ENCODE results near the gene RMDN2.

DNA sequence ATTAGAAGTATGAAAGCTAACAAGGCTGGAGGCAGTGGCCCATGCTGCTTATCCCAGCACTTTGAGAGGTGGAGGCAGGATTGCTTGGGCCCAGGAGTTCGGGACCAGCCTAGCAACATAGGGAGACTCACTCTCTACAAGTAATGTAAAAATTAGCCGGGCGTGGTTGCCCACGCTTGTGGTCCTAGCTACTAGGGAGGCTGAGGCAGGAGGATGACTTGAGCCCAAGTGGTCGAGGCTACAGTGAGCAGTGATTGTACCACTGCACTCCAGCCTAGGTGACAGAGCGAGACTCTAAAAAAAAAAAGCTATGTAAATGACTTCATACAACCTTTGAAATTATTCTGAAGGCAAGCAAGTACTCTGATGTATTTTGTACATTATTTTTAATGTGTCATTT, 1.5 kb downstream of the RMDN2 start:
- no peak for TF ChIP-seq ZNF133 (tag by site-specific recombination; IDR thresholded peaks at IDR 0.05)
- no peak for TF ChIP-seq ZNF146 (tag by site-specific recombination; IDR thresholded peaks at IDR 0.05)
- TF ChIP-seq ZNF184 (tag by site-specific recombination; IDR thresholded peaks at IDR 0.05) = no peak
- no peak for TF ChIP-seq TCF7L2 (IDR thresholded peaks at IDR 0.05; ENCODE audit: borderline replicate concordance, low read depth, low read length)
- no peak for TF ChIP-seq ZNF274 (IDR thresholded peaks at IDR 0.05; ENCODE audit: low read length)
- TF ChIP-seq ZNF274 (tag by site-specific recombination; IDR thresholded peaks at IDR 0.05; ENCODE audit: borderline replicate concordance) = no peak
- TF ChIP-seq, protein P1, sequence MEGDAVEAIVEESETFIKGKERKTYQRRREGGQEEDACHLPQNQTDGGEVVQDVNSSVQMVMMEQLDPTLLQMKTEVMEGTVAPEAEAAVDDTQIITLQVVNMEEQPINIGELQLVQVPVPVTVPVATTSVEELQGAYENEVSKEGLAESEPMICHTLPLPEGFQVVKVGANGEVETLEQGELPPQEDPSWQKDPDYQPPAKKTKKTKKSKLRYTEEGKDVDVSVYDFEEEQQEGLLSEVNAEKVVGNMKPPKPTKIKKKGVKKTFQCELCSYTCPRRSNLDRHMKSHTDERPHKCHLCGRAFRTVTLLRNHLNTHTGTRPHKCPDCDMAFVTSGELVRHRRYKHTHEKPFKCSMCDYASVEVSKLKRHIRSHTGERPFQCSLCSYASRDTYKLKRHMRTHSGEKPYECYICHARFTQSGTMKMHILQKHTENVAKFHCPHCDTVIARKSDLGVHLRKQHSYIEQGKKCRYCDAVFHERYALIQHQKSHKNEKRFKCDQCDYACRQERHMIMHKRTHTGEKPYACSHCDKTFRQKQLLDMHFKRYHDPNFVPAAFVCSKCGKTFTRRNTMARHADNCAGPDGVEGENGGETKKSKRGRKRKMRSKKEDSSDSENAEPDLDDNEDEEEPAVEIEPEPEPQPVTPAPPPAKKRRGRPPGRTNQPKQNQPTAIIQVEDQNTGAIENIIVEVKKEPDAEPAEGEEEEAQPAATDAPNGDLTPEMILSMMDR (tag by site-specific recombination; IDR thresholded peaks at IDR 0.05) = no peak
- TF ChIP-seq ZNF121 (tag by site-specific recombination; IDR thresholded peaks at IDR 0.05) = no peak
- no peak for TF ChIP-seq ZNF561 (tag by site-specific recombination; IDR thresholded peaks at IDR 0.05; ENCODE audit: borderline replicate concordance)
- TF ChIP-seq, protein P2, sequence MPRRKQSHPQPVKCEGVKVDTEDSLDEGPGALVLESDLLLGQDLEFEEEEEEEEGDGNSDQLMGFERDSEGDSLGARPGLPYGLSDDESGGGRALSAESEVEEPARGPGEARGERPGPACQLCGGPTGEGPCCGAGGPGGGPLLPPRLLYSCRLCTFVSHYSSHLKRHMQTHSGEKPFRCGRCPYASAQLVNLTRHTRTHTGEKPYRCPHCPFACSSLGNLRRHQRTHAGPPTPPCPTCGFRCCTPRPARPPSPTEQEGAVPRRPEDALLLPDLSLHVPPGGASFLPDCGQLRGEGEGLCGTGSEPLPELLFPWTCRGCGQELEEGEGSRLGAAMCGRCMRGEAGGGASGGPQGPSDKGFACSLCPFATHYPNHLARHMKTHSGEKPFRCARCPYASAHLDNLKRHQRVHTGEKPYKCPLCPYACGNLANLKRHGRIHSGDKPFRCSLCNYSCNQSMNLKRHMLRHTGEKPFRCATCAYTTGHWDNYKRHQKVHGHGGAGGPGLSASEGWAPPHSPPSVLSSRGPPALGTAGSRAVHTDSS (tag by site-specific recombination; IDR thresholded peaks at IDR 0.05) = no peak

All from HEK293 (cell line).